Thyroid gland (tissue), 4 donors: ENCODE results near the gene ARL4A. TPM values are rescaled to one million over a fixed set of nuclear protein-coding genes. Genes with fewer than 3 reads are reported as not detected.

Experiments used
- DNase-seq, 2 donors: peaks; one replicate each; pipeline ENCODE4 v3.0.0-alpha.2; 2019
- H3K27ac ChIP-seq, 3 donors: fragments of 200-600 bp; sonication (generic); 1 replicate in 2 of 3; 2 replicates in 1 of 3; pipeline ENCODE4 v1.5.1; 2016 to 2019; ENCODE audit warnings: mild to moderate bottlenecking in 1 of 3, moderate library complexity in 1 of 3
- H3K27me3 ChIP-seq: fragments of 200-600 bp; sonication (generic); one replicate; pipeline ENCODE4 v1.5.1; 2019
- H3K36me3 ChIP-seq, 2 donors: fragments of 200-600 bp; sonication (generic); one replicate each; pipeline ENCODE4 v1.5.1; 2016 to 2019
- H3K4me1 ChIP-seq, 2 donors: fragments of 200-600 bp; sonication (generic); one replicate each; pipeline ENCODE4 v1.5.1; 2017 to 2019
- H3K4me3 ChIP-seq, 3 donors: fragments of 200-600 bp; sonication (generic); replicated peaks in 1 of 3; 1 replicate in 2 of 3; 2 replicates in 1 of 3; pipeline ENCODE4 v1.5.1; 2016; ENCODE audit warnings: mild to moderate bottlenecking in 1 of 3
- H3K9me3 ChIP-seq: fragments of 200-600 bp; sonication (generic); one replicate; pipeline ENCODE4 v1.5.1; 2017
- CTCF ChIP-seq, 6 experiments: fragments of 200-600 bp in 3 of 6; fragments of 450-650 bp in 3 of 6; sonication (generic) in 3 of 6; IDR thresholded peaks; one replicate each; pipeline ENCODE4 v1.5.1; 2016 to 2019; ENCODE audit warnings: antibody characterized with exemption in 6 of 6, mild to moderate bottlenecking in 2 of 6, inconsistent platforms in 1 of 6, moderate library complexity in 1 of 6
- POLR2A ChIP-seq, 2 donors: fragments of 450-650 bp; IDR thresholded peaks; one replicate each; pipeline ENCODE4 v1.6.1; 2017; ENCODE audit warnings: antibody characterized with exemption in 2 of 2, mild to moderate bottlenecking in 2 of 2, moderate library complexity in 1 of 2
- WGBS, 2 donors: methylation state at CpG; one replicate each; pipeline ENCODE4 v1.1.5; 2017; 5-methylcytosine and 5-hydroxymethylcytosine counted together
- intact Hi-C: fragments of 100-400 bp; cut with DNase I; formaldehyde crosslinking; loops from one replicate; pipeline ENCODE4 v1.15.1; 2023
- total RNA-seq, 4 donors: library from RNA; depleted of rRNA; stranded (reverse); fragments of >200 nt; gene quantifications; one replicate each; pipeline ENCODE4 v1.2.3, GENCODE V29; 2016

Gene ARL4A
- 10 to 100 TPM; 30.6 to 87.6 (median 43.4) TPM for total RNA-seq

GRCh38 chr7:12686891-12687717 lies at the start of gene ARL4A:
TSS of gene ARL4A (plus strand) at chr7:12687633. CDS start at chr7:12688255, 622 bp downstream.
- H3K36me3 ChIP-seq = no peaks in the 10 kb centered on the region
- H3K27ac ChIP-seq = peak within 1 kb of the TSS; percentile 88 to 93 (median 88)
- peak within 1 kb of the TSS; percentile 63 to 94 (median 81) for H3K4me3 ChIP-seq
- TF ChIP-seq POLR2A (IDR thresholded peaks at IDR 0.05) (peak; percentile 68 to 96), CTCF (IDR thresholded peaks at IDR 0.05) (peak in 4 of 6 experiments; percentile 39 to 80 (median 48))
- intact Hi-C loops = no loop called here
- H3K4me1 ChIP-seq = peaks cover 0 to 9% of the 10 kb centered on the region in 2 donors
- WGBS, 2 donors = 2 to 3% methylated on average over 13 to 17 of the region's 73 CpGs
- peak; percentile 100 for DNase-seq
- H3K9me3 ChIP-seq = no peaks in the 10 kb centered on the region
- H3K27me3 ChIP-seq = no peaks in the 10 kb centered on the region

GRCh38 chr7:12637819-12638592 lies 49.4 kb upstream of the ARL4A start:
- DNase-seq = no peak
- intact Hi-C loops = loop anchor here (5.0 kb wide), 1 partner anchor 624 kb away; no protein-coding TSS in a partner anchor
- Histone ChIP-seq H3K4me3 (no peak overlapping the region), H3K9me3 (no peaks in the 10 kb centered on the region), H3K27ac (no peak overlapping the region), H3K36me3 (no peaks in the 10 kb centered on the region), H3K27me3 (no peaks in the 10 kb centered on the region), H3K4me1 (peaks cover 0 to 2% of the 10 kb centered on the region in 2 donors)
- 37 to 56% methylated on average over 4 of the region's 4 CpGs for WGBS, 2 donors
- TF ChIP-seq CTCF (IDR thresholded peaks at IDR 0.05) (no peak), POLR2A (IDR thresholded peaks at IDR 0.05) (no peak)

- Histone ChIP-seq H3K36me3 (no peaks in the 10 kb centered on the region), H3K27ac (no peak overlapping the region), H3K4me1 (peaks cover 0 to 2% of the 10 kb centered on the region in 2 donors), H3K27me3 (no peaks in the 10 kb centered on the region), H3K9me3 (no peaks in the 10 kb centered on the region), H3K4me3 (no peak overlapping the region)
- no peak for DNase-seq
- 20 to 23% methylated on average over 6 of the region's 6 CpGs for WGBS, 2 donors
- TF ChIP-seq CTCF (IDR thresholded peaks at IDR 0.05) = peak; percentile 19 to 74 (median 66)
- no peak for TF ChIP-seq POLR2A (IDR thresholded peaks at IDR 0.05)
- intact Hi-C loops = loop anchor here (5.0 kb wide), 1 partner anchor 623 kb away; no protein-coding TSS in a partner anchor
Measured at GRCh38 chr7:12638851-12639456, 48.5 kb upstream of the ARL4A start.

GRCh38 chr7:12640299-12641096 lies 46.9 kb upstream of the ARL4A start:
- Histone ChIP-seq H3K36me3 (no peaks in the 10 kb centered on the region), H3K4me1 (peaks cover 0 to 2% of the 10 kb centered on the region in 2 donors), H3K9me3 (no peaks in the 10 kb centered on the region), H3K27ac (no peak overlapping the region), H3K27me3 (no peaks in the 10 kb centered on the region), H3K4me3 (no peak overlapping the region)
- intact Hi-C loops = no loop called here
- 82 to 83% methylated on average over 7 of the region's 7 CpGs for WGBS, 2 donors
- no peak for DNase-seq
- TF ChIP-seq CTCF (IDR thresholded peaks at IDR 0.05) (no peak), POLR2A (IDR thresholded peaks at IDR 0.05) (no peak)
